ENCODE results near the gene SPDL1. TPM values are rescaled to one million over a fixed set of nuclear protein-coding genes. Genes with fewer than 3 reads are reported as not detected.

The SPDL1 gene
- total and polyA plus RNA-seq, 2 of the 8 experiments (the other 6 are each of a cell fraction or from before 2014, with no cell fraction given): 16.9 to 44.5 TPM

DNA sequence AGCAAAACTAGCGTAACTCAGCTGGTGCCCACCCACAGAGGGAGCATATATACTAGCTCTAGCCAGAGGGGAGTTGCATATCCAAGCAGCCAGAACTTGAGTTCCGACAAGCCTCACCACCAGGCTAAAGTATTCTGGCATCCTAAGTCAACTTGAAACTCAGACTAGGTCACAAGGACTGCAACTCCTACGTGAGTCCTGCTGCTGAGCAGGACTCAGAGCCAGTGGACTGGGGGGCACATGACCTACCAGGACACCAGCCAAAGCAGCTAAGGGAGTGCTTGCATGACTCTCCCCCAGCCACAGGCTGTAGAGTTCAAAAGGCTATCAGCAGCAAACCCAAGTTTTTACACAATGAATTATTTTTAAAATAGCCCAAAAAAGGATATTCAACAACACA is 26.1 kb downstream of the SPDL1 start:
- no peaks in the 10 kb centered on the region for H4K20me1 ChIP-seq (replicated peaks in 1 of 2; ENCODE audit: control insufficient read depth in 1 of 2, insufficient read depth in 2 of 2, low read length in 2 of 2)
- TF ChIP-seq MAFK (IDR thresholded peaks at IDR 0.05; ENCODE audit: low read depth, low read length): no peak
- no peak for TF ChIP-seq SP1 (IDR thresholded peaks at IDR 0.05; ENCODE audit: low read depth, low read length)
- TF ChIP-seq RFX5 (IDR thresholded peaks at IDR 0.05; ENCODE audit: borderline replicate concordance, low read depth, low read length): no peak
- no peak for TF ChIP-seq HDAC6 (IDR thresholded peaks at IDR 0.05; ENCODE audit: low read depth, low read length)
- ChIA-PET POLR2A (ENCODE audit: partially characterized antibody) (interaction anchor here (0.9 kb wide), 1 partner anchor 26 kb away, joined by 3 read pairs; no protein-coding TSS in a partner anchor), CTCF (ENCODE audit: partially characterized antibody) (interaction anchor here (1.1 kb wide), 1 partner anchor 84 kb away, joined by 4 read pairs; no protein-coding TSS in a partner anchor)
- no peaks in the 10 kb centered on the region for H3K23me2 ChIP-seq (ENCODE audit: low read depth, low read length)
- H3K9me3 ChIP-seq (ENCODE audit: insufficient read depth in 2 of 2, low read depth in 1 of 2, low read length in 1 of 2): no peaks in the 10 kb centered on the region
- H3K79me2 ChIP-seq (ENCODE audit: control insufficient read depth in 1 of 2, insufficient read depth in 2 of 2, low read length in 2 of 2): no peaks in the 10 kb centered on the region
- WGBS, 2 experiments (ENCODE audit: extremely low coverage in 1 of 2, insufficient coverage in 1 of 2, insufficient read length in 1 of 2, insufficient replicate concordance in 2 of 2, low coverage in 1 of 2, low lambda C conversion rate in 2 of 2, missing lambda C conversion rate in 1 of 2): 82% methylated on average over 3 of the region's 3 CpGs; no CpG with 5 or more reads in 1 of the 2 experiments
- FAIRE-seq: no peak
- no peak overlapping the region for H2BK5ac ChIP-seq (ENCODE audit: low read depth, low read length)
- no peaks in the 10 kb centered on the region for H3K27me3 ChIP-seq (replicated peaks in 1 of 4; ENCODE audit: control insufficient read depth in 3 of 4, extremely low read depth in 1 of 4, insufficient read depth in 3 of 4, low read length in 3 of 4)
- H3K9ac ChIP-seq (replicated peaks in 1 of 4; ENCODE audit: extremely low read depth in 1 of 4, low read depth in 3 of 4, low read length in 3 of 4): no peak overlapping the region
- H2BK12ac ChIP-seq (ENCODE audit: low read depth, low read length): no peak overlapping the region
- H2BK20ac ChIP-seq (ENCODE audit: low read length): no peak overlapping the region
- H3K18ac ChIP-seq (ENCODE audit: extremely low read depth, low read length): no peak overlapping the region
- no peak overlapping the region for H3K4me2 ChIP-seq (ENCODE audit: insufficient read depth in 1 of 2, low read depth in 2 of 2, low read length in 2 of 2)
- no peak overlapping the region for H2BK15ac ChIP-seq (ENCODE audit: low read length)
- no peak overlapping the region for H3K14ac ChIP-seq (ENCODE audit: insufficient read length)
- peaks cover 0 to 2% (median under 1%) of the 10 kb centered on the region in 4 experiments; a peak in 1 of 8 replicates for H3K36me3 ChIP-seq (ENCODE audit: control insufficient read depth in 2 of 4, insufficient read depth in 4 of 4, low read length in 3 of 4)
- H3K4ac ChIP-seq (replicated peaks; ENCODE audit: insufficient read length, low read depth, low read length): no peak overlapping the region
- no peak overlapping the region for H2AK5ac ChIP-seq (ENCODE audit: low read depth, low read length)
- H3K79me1 ChIP-seq (ENCODE audit: low read depth, low read length): no peaks in the 10 kb centered on the region
- H3K27ac ChIP-seq (ENCODE audit: low read depth, low read length): no peak overlapping the region
- H2BK120ac ChIP-seq (replicated peaks; ENCODE audit: low read depth, low read length): no peak overlapping the region
- no peak for DNase-seq (ENCODE audit: low read depth in 1 of 2, low spot score in 2 of 2)
- H3K56ac ChIP-seq (replicated peaks; ENCODE audit: insufficient read length, low read depth, low read length): no peak overlapping the region
- H4K5ac ChIP-seq (ENCODE audit: insufficient read length, low read depth, low read length): no peak overlapping the region
- no peak overlapping the region for H4K8ac ChIP-seq (ENCODE audit: extremely low read depth, insufficient read depth, low read length)
- H2AFZ ChIP-seq (ENCODE audit: low read length): peak overlapping the region; percentile 67
- no peaks in the 10 kb centered on the region for H3K4me1 ChIP-seq (replicated peaks in 1 of 4; ENCODE audit: control insufficient read depth in 3 of 4, insufficient read depth in 4 of 4, low read length in 3 of 4)
- no peak overlapping the region for H4K91ac ChIP-seq (replicated peaks; ENCODE audit: insufficient read length, low read length)
- H3K4me3 ChIP-seq (ENCODE audit: extremely low read depth in 1 of 4, insufficient read depth in 2 of 4, low read depth in 3 of 4, low read length in 4 of 4): no peak overlapping the region
- no peak overlapping the region for H3K23ac ChIP-seq (ENCODE audit: insufficient read length)
